ENCODE data around the gene SRPRA.

GRCh38 chr11:126280595-126280994, 11.9 kb upstream of the SRPRA start:
- TF ChIP-seq RAD21 (conservative IDR thresholded peaks at IDR 0.05) (no peak), SMC3 (conservative IDR thresholded peaks at IDR 0.05; ENCODE audit: poor library complexity) (no peak), EZH2 (IDR thresholded peaks at IDR 0.05; ENCODE audit: borderline replicate concordance, insufficient read depth, low read length, poor library complexity, severe bottlenecking) (no peak), MXI1 (conservative IDR thresholded peaks at IDR 0.05; ENCODE audit: poor library complexity, severe bottlenecking) (no peak), REST (IDR thresholded peaks at IDR 0.05; ENCODE audit: borderline replicate concordance) (no peak)
- TF ChIP-seq, protein P1, sequence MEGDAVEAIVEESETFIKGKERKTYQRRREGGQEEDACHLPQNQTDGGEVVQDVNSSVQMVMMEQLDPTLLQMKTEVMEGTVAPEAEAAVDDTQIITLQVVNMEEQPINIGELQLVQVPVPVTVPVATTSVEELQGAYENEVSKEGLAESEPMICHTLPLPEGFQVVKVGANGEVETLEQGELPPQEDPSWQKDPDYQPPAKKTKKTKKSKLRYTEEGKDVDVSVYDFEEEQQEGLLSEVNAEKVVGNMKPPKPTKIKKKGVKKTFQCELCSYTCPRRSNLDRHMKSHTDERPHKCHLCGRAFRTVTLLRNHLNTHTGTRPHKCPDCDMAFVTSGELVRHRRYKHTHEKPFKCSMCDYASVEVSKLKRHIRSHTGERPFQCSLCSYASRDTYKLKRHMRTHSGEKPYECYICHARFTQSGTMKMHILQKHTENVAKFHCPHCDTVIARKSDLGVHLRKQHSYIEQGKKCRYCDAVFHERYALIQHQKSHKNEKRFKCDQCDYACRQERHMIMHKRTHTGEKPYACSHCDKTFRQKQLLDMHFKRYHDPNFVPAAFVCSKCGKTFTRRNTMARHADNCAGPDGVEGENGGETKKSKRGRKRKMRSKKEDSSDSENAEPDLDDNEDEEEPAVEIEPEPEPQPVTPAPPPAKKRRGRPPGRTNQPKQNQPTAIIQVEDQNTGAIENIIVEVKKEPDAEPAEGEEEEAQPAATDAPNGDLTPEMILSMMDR (IDR thresholded peaks at IDR 0.05; ENCODE audit: poor library complexity, severe bottlenecking): no peak
